PC-9 (cell line): ENCODE measurements around the gene ANO9. TPM values are rescaled to one million over a fixed set of nuclear protein-coding genes. Genes with fewer than 3 reads are reported as not detected.
"Not testable (repeated sequence)": the region's sequence is repeated elsewhere in the genome, so short reads cannot be mapped to it uniquely, and the experiment has no call there.

Experiments used
- BruUV-seq: library from RNA; stranded (reverse); fragments of 400-500 nt; replicated peaks from 2 replicates; lab custom pipeline; 2021; lab: Mats Ljungman, UMichigan
- CTCF ChIA-PET: fragments of 300-600 bp; sonication (Branson Sonifier 250); formaldehyde crosslinking; loops from one replicate; lab custom pipeline; 2022; ENCODE audit warnings: antibody characterized with exemption; lab: Charles Lee
- POLR2A ChIA-PET: fragments of 300-600 bp; sonication (Branson Sonifier 250); formaldehyde crosslinking; loops from one replicate; lab custom pipeline; 2022; ENCODE audit warnings: antibody characterized with exemption; ENCODE audit not compliant: unreplicated experiment; lab: Charles Lee
- DNase-seq, 2 experiments: peaks; one replicate each; pipeline versions ENCODE4 v3.0.0 to v3.0.0-alpha.2; 2015 to 2022; ENCODE audit warnings: mixed read lengths in 1 of 2
- H2AFZ ChIP-seq: fragments of 200-600 bp; sonication (generic); 2 replicates; pipeline ENCODE4 v1.8.1; 2017; ENCODE audit warnings: antibody characterized with exemption
- H3F3A ChIP-seq: fragments of 200-600 bp; sonication (generic); 2 replicates; pipeline ENCODE4 v1.8.1; 2017; ENCODE audit warnings: antibody characterized with exemption, mild to moderate bottlenecking, low read depth; ENCODE audit not compliant: insufficient read depth
- H3K27ac ChIP-seq: fragments of 200-600 bp; sonication (generic); 2 replicates; pipeline ENCODE4 v1.6.1; 2016; ENCODE audit warnings: mixed run types
- H3K27me3 ChIP-seq: fragments of 200-600 bp; sonication (generic); 2 replicates; pipeline ENCODE4 v1.6.1; 2016; ENCODE audit warnings: low read depth, mixed run types; ENCODE audit not compliant: insufficient read depth
- H3K36me3 ChIP-seq: fragments of 200-600 bp; sonication (generic); 2 replicates; pipeline ENCODE4 v1.6.1; 2016; ENCODE audit warnings: low read depth, mixed run types
- H3K4me1 ChIP-seq: fragments of 200-600 bp; sonication (generic); replicated peaks from 2 replicates; pipeline ENCODE4 v1.6.1; 2016; ENCODE audit warnings: mixed run types; ENCODE audit not compliant: insufficient read depth
- H3K4me2 ChIP-seq: fragments of 200-600 bp; sonication (generic); 2 replicates; pipeline ENCODE4 v1.6.1; 2017; ENCODE audit warnings: mixed run types
- H3K4me3 ChIP-seq: fragments of 200-600 bp; sonication (generic); 2 replicates; pipeline ENCODE4 v1.6.1; 2016; ENCODE audit warnings: mixed run types
- H3K79me2 ChIP-seq: fragments of 200-600 bp; sonication (generic); 2 replicates; pipeline ENCODE4 v1.6.1; 2017; ENCODE audit warnings: low read depth, mixed run types
- H3K9me2 ChIP-seq: fragments of 200-600 bp; sonication (generic); 2 replicates; pipeline ENCODE4 v1.8.1; 2017; ENCODE audit warnings: mild to moderate bottlenecking; ENCODE audit not compliant: insufficient read depth
- H3K9me3 ChIP-seq: fragments of 200-600 bp; sonication (generic); 2 replicates; pipeline ENCODE4 v1.8.1; 2016; ENCODE audit warnings: low read depth; ENCODE audit not compliant: insufficient read depth
- H4K20me1 ChIP-seq: fragments of 200-600 bp; sonication (generic); 2 replicates; pipeline ENCODE4 v1.8.1; 2017; ENCODE audit not compliant: insufficient read depth
- CTCF ChIP-seq: fragments of 200-600 bp; sonication (generic); conservative IDR thresholded peaks from 2 replicates; pipeline ENCODE4 v1.6.1; 2017; ENCODE audit warnings: mixed run types, antibody characterized with exemption, mild to moderate bottlenecking, moderate library complexity
- EZH2 ChIP-seq: fragments of 200-600 bp; sonication (generic); IDR thresholded peaks from 2 replicates; pipeline ENCODE4 v1.8.0; 2017; ENCODE audit warnings: antibody characterized with exemption, low read depth
- intact Hi-C: fragments of 100-400 bp; cut with micrococcal nuclease; formaldehyde crosslinking; loops from one replicate; pipeline ENCODE4 v1.10.0; 2022; ENCODE audit not compliant: unreplicated experiment
- total RNA-seq: library from RNA; stranded (reverse); gene quantifications from 2 replicates; pipeline ENCODE4 v1.2.3, GENCODE V29; 2021

Gene ANO9
- total RNA-seq, 1 experiment from 2014 or later = 18.1 TPM

- Histone ChIP-seq H3K4me2 (no peak overlapping the region), H3K79me2 (peaks cover 20% of the 10 kb centered on the region), H3K27ac (no peak overlapping the region), H3K4me3 (no peak overlapping the region), H2AFZ (no peak overlapping the region), H3K4me1 (peaks cover 10% of the 10 kb centered on the region), H4K20me1 (peaks cover 3% of the 10 kb centered on the region; the same call in 1 of the 2 replicates), H3K9me3 (no peaks in the 10 kb centered on the region), H3K27me3 (no peaks in the 10 kb centered on the region), H3K9me2 (no peaks in the 10 kb centered on the region), H3K36me3 (no peaks in the 10 kb centered on the region), H3F3A (no peaks in the 10 kb centered on the region)
- CTCF ChIA-PET = no interaction called here
- no peak for DNase-seq
- TF ChIP-seq EZH2 (no peak), CTCF (no peak)
- BruUV-seq = no TSS peak
- POLR2A ChIA-PET = no interaction called here
- intact Hi-C loops = loop anchor here (5.0 kb wide), 1 partner anchor 126 kb away; no protein-coding TSS in a partner anchor
Observed at GRCh38 chr11:391117-392017, 50.4 kb downstream of the ANO9 start.

- intact Hi-C loops = loop anchor here (5.0 kb wide), 1 partner anchor 127 kb away; no protein-coding TSS in a partner anchor
Observed at GRCh38 chr11:390175-390574, 51.6 kb downstream of the ANO9 start.

GRCh38 chr11:389369-389768 is 52.4 kb downstream of the ANO9 start:
- H3K4me2 ChIP-seq, H3K79me2 ChIP-seq, intact Hi-C loops, H3K9me3 ChIP-seq, H3K27me3 ChIP-seq, H3K27ac ChIP-seq, H3K36me3 ChIP-seq, H2AFZ ChIP-seq, H3F3A ChIP-seq, H3K4me3 ChIP-seq, H3K4me1 ChIP-seq, CTCF ChIA-PET, DNase-seq, H3K9me2 ChIP-seq, H4K20me1 ChIP-seq, BruUV-seq: not testable (repeated sequence)
- POLR2A ChIA-PET = interaction anchor here (0.7 kb wide), 1 partner anchor 146 kb away, joined by 5 read pairs; no protein-coding TSS in a partner anchor

More at GRCh38 chr11:390175-390574, 51.6 kb downstream of the ANO9 start:
- TF ChIP-seq CTCF (no peak), EZH2 (no peak)
- ChIA-PET POLR2A (interaction anchor here (0.7 kb wide), 1 partner anchor 145 kb away, joined by 5 read pairs; no protein-coding TSS in a partner anchor), CTCF (no interaction called here)
- Histone ChIP-seq H3K4me3 (no peak overlapping the region), H3K27ac (no peak overlapping the region), H3K36me3 (no peaks in the 10 kb centered on the region), H3K79me2 (peaks cover 8% of the 10 kb centered on the region), H3K9me2 (no peaks in the 10 kb centered on the region), H2AFZ (no peak overlapping the region), H3K9me3 (no peaks in the 10 kb centered on the region), H3K4me1 (peaks cover 5% of the 10 kb centered on the region), H3F3A (no peaks in the 10 kb centered on the region), H3K27me3 (no peaks in the 10 kb centered on the region), H4K20me1 (no peaks in the 10 kb centered on the region), H3K4me2 (no peak overlapping the region)
- no TSS peak for BruUV-seq
- no peak for DNase-seq
